Fibroblast of upper back skin (primary cell): ENCODE data around the gene PLEKHA7.
"Not testable (repeated sequence)": the region's sequence is repeated elsewhere in the genome, so short reads cannot be mapped to it uniquely, and the experiment has no call there.

Experiments used
- DNase-seq: peaks from one replicate; pipeline ENCODE4 v3.0.0-alpha.2; 2013

PLEKHA7 gene

GRCh38 chr11:16973338-16973964 lies 40.8 kb downstream of the PLEKHA7 start:
- DNase-seq, result no peak

DNA sequence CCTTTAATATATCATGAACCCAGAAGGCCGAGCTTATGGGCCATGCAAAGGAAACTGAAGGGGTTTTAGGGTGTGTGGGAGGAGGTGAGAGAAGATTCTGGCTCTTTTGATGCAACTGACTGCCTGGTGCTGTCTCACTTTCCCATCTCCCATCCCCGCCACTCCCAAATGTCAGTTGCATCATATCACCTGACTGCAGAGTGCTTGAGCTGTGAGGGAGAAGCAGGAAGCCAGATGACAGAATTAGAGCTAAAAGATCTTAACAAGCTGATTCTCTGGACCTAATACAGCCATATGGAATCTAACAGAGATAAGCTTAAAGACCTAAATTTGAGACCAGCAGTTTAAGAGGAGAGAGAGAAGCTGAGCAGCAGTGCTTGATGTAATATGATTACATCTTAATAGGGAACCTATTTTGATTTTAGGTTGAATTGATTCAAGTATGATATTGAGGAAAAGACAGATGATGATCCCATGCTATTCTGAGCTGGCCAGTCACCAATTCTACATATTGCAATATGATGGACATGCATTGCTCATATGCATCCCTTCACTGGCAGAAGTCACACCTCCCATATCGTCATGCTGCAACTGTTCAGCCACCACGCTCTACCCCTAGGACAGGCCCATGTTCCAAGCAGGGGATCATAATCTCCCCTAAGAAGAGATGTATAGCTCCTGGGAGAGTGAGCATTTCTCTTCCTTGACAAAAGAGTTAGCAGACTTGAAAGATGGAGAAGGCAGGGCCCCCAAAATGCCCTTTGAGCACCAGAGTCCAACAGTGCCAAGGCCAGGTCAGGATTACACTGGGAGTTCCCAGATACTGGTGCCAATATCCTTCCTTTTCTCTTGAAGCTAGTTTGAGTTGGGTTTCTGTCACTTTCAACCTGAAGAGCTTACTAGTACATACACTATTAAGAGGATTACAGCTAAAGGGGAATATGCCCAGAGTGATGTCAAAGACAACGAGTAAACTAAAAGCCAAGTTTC lies 44.9 kb downstream of the PLEKHA7 start:
- DNase-seq, result no peak

DNA sequence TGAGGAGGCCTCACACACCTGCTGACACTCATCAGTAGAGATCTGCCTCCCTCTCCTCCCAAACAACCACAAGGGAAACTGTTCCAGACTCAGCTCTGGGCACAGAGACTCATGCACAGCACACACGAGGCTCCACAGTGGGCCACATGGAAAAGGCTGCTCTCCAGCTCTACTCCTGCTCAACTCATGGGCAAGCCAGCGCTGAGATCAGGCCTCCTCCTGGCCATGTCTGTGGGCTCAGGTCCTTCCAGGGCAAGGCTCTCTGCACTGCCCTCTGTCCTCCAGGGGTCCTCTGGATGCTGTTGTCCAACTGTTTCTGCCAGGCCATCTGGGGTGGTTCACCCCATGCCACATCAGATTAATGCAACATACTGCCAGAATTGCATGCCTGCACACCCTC lies 46.0 kb downstream of the PLEKHA7 start:
- no peak for DNase-seq

DNA sequence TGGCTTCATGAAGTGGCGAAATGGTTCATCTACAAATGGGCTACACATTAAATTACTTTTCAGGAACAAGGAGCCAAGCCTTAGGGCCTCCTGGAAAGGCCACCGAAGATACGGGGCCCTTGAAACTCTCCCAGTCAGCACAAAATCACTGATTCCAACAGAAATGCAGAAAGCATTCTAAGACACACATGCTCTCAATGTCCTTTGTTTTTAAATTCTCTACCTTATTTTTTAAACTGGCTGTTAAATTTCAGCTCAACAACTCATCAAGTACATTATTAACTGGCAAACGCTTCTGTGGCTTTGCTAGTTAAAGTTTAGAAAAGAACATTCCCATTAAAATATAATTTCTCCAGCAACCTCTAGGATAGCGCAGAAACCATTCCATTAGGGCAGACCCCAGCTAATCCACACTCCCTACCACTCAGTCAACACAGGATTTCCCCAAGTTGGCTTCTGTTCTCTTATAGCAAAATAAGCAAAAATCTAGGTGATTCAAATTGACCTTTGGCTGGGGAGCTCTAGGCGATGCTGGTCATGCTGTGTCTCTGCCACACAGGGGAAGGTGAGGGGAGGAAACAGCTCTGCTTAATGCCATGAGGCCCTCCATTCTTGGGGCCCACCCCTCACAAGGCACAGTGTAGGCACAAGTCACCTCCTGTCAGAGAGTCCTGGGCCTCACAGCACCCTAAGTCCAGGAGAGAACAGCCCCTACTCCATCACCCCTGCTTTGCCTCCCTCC lies 47.1 kb downstream of the PLEKHA7 start:
- DNase-seq, result no peak

DNA sequence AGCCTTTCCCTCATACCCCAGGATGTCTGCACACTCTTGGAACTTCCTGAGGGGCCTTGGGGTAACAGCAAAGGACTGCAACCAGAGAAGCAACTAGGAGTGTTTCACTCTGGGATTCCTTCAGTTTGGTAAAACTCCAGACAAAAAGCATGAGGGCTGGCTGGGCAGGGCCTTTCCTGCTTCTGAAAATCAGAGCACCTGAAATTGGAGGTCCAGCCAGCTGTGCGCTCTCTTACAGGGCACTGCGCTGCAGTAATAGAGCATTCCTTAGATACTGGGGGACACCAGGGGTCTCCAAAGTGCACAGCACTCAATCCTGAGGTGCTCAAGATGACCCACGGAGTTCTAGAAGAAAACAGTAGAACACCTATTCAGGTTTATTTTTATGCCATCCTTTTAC lies 49.7 kb downstream of the PLEKHA7 start:
- no peak for DNase-seq

DNA sequence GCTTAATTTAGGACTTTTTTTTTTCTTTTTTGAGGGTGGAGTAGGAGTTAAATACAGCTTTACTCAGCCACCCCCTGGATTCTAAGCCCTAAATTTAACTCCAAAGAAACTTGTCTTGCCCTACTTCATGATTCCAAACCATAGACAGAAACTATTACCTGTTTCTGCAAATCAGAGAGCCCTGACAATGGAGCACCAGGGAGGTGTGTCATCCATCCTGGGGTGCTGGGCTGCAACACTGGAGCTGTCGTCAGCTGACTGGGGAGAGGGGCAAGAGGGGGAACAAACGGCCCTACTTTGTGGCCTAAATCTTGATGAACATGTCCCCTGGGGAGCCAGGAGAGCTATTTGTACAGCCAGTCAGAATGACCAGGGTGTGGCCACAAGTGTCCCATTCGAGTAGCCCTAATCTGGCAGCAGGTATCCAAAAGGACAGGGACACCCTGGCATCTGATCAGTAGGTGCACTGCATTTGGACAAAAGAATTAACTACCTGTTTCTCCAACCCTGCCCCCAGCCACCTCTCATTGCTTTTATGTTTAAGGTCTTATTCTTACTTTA lies 50.8 kb downstream of the PLEKHA7 start:
- no peak for DNase-seq

GRCh38 chr11:16962589-16962988 lies 51.6 kb downstream of the PLEKHA7 start:
- not testable (repeated sequence) for DNase-seq

GRCh38 chr11:16962146-16962545 lies 52.1 kb downstream of the PLEKHA7 start:
- no peak for DNase-seq

GRCh38 chr11:16960250-16960649 lies 54.0 kb downstream of the PLEKHA7 start:
- no peak for DNase-seq

GRCh38 chr11:16959602-16960001 lies 54.6 kb downstream of the PLEKHA7 start:
- no peak for DNase-seq

DNA sequence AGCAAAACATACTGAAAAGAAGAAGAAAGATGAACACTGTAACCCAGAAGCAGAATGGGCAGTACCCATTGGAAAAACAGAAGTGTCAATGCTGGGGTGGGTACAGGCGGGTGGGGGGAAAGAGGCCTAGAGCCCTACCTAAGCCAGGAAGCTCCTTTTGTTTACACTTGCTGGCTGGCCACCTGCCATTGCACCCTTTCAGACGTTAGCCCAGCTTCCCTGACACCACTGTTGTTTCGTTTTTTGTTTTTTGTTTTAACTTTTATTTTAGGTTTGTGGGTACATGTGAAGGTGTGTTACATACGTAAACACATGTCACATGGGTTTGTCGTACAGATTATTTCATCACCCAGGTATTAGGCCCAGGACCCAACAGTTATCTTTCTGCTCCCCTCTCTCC lies 55.4 kb downstream of the PLEKHA7 start:
- DNase-seq, result no peak

DNA sequence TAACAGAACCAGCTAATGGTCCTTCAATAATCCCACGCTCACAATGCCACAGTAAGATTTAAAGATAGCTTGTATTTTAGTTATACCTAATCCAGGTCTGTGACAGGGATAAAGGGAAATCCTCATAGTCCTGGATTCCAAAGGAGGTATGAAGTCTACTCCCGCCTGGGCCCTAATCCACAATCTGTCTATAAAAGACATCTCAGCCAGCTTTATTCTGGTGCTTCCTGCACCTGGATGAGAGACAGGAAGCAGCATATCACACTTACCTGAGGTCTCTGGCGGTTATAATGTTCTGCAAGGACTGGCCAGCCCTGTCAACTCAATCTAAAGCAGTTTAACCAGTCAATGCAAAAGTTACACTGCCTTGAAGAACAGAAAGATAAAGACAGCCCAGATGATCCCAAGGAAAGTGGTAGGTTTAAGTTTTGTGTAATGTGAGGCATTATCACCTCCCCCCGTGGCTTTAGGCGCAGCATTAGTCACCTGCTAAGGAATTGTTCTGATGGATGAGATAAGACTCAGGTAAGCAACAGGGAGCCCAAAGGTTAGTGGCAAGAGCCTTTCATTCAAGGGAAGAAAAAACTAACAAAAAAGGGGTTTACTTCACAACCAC lies 57.6 kb downstream of the PLEKHA7 start:
- DNase-seq, result no peak

DNA sequence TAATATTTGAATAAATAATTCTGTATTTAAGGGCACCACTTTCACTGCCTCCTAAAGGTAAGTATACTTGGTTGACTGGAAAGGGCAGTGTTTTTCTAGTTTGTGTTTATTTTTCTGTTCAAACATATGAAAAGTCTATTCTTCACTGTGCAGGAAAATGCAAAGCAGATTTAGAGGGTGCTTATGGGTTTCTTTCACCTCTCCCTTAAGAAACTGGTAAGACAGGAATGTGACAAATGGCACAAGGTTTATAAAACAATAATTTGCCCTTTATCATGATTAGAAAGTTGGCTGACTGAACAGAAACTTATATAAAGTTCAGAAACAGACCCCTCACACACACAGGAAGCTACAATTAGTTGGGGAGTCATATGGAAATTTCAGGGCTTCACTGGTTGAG lies 60.6 kb downstream of the PLEKHA7 start:
- DNase-seq, result no peak

GRCh38 chr11:16946477-16947282 lies 67.5 kb downstream of the PLEKHA7 start:
- no peak for DNase-seq

- peak; percentile 31 for DNase-seq
Measured at GRCh38 chr11:16945671-16946469, 68.3 kb downstream of the PLEKHA7 start.

DNA sequence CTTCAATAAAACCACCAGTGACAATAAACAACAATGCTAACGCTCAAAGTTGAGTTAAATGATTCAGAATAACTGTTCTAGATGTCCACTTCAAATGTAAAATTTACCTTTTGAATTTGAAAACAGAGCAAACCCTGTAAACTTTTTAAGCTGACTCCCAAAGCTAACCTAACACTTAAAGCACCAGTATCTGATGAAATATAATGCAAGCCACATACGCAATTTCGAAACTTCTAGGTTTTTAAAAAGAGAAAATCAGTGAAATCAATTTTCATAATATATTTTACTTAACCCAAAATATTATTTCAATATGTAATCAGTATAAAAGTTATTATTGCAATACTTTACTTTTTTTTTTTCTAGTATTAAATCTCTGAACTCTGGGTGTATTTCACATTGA lies 71.3 kb downstream of the PLEKHA7 start:
- DNase-seq, result no peak

GRCh38 chr11:16942342-16942741 lies 71.9 kb downstream of the PLEKHA7 start:
- no peak for DNase-seq

- DNase-seq, result no peak
Measured at GRCh38 chr11:16941935-16942334, 72.3 kb downstream of the PLEKHA7 start.

DNA sequence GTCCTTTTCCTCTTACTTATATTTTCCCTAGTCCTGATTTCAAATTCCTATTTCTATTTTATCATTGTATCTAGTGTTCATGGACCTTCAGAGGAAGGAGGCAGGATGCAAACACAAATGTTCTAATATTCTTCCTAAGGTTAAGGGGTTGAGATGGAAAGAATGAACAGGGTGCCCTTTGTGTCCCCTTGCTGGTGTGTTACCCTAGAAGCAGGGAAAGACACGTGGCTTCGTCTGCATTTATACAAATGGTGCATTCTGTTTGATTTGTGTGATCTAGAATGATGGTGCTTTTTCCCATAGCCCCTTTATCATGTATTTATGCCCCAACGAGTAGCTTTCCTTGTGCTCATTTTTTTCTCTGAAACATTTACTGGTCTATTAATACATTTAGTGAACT lies 76.2 kb downstream of the PLEKHA7 start:
- no peak for DNase-seq

GRCh38 chr11:16936643-16937042 lies 77.6 kb downstream of the PLEKHA7 start:
- DNase-seq, result no peak
